OCI-LY1 (cell line): Measurements from ENCODE around the gene MMEL1.

Source experiments
- CTCF ChIP-seq: fragments of 200-600 bp; sonication (generic), shearing (Covaris generic); IDR thresholded peaks from 2 replicates; pipeline ENCODE4 v1.5.1; 2017; ENCODE audit warnings: mild to moderate bottlenecking, antibody characterized with exemption, low read length, moderate library complexity, mixed read lengths
- EZH2 ChIP-seq: fragments of 200-600 bp; sonication (generic), shearing (Covaris generic); IDR thresholded peaks from 2 replicates; pipeline ENCODE4 v1.8.0; 2017; ENCODE audit warnings: borderline replicate concordance, mixed run types, mild to moderate bottlenecking, antibody characterized with exemption, low read length, moderate library complexity, mixed read lengths

GRCh38 chr1:2559509-2560298, 73.1 kb downstream of the MMEL1 start:
- no peak for TF ChIP-seq CTCF
- no peak for TF ChIP-seq EZH2
